Fibroblast of lung (primary cell): ENCODE measurements around the gene G0S2.

Experiments
- EZH2 ChIP-seq: IDR thresholded peaks from 2 replicates; pipeline ENCODE4 v1.5.1; 2012; ENCODE audit warnings: low read length, control low read depth, mild to moderate bottlenecking; ENCODE audit errors: missing control alignments
- TF ChIP-seq, protein P1 (sequence below), 2 donors: IDR thresholded peaks in 1 of 2; conservative IDR thresholded peaks in 1 of 2; 1 replicate in 1 of 2; 2 replicates in 1 of 2; pipeline ENCODE4 v1.5.1; 2011 to 2012; ENCODE audit warnings: low read length in 2 of 2, control low read depth in 1 of 2, inconsistent platforms in 1 of 2, low read depth in 1 of 2, mild to moderate bottlenecking in 1 of 2

GRCh38 chr1:209689477-209689876 is 14.3 kb downstream of the G0S2 start:
- TF ChIP-seq, protein P1, sequence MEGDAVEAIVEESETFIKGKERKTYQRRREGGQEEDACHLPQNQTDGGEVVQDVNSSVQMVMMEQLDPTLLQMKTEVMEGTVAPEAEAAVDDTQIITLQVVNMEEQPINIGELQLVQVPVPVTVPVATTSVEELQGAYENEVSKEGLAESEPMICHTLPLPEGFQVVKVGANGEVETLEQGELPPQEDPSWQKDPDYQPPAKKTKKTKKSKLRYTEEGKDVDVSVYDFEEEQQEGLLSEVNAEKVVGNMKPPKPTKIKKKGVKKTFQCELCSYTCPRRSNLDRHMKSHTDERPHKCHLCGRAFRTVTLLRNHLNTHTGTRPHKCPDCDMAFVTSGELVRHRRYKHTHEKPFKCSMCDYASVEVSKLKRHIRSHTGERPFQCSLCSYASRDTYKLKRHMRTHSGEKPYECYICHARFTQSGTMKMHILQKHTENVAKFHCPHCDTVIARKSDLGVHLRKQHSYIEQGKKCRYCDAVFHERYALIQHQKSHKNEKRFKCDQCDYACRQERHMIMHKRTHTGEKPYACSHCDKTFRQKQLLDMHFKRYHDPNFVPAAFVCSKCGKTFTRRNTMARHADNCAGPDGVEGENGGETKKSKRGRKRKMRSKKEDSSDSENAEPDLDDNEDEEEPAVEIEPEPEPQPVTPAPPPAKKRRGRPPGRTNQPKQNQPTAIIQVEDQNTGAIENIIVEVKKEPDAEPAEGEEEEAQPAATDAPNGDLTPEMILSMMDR (conservative IDR thresholded peaks at IDR 0.05 in 1 of 2, IDR thresholded peaks at IDR 0.05 in 1 of 2; ENCODE audit: low read depth in 1 of 2, low read length in 2 of 2): no peak
- no peak for TF ChIP-seq EZH2
